HepG2 (cell line): ENCODE measurements around the gene SP110. TPM values are rescaled to one million over a fixed set of nuclear protein-coding genes. Genes with fewer than 3 reads are reported as not detected.

Source experiments
- ATAC-seq: fragments of 200-7000 bp; cut with Tn5 transposase; 3 replicates; pipeline ENCODE4 v1.9.1; 2020; ENCODE audit warnings: mild to moderate bottlenecking, moderate library complexity
- BruUV-seq: library from RNA; stranded (reverse); fragments of 400-500 nt; replicated peaks from 2 replicates; lab custom pipeline; 2021; lab: Mats Ljungman, UMichigan
- CTCF ChIA-PET: fragments of 300-600 bp; formaldehyde crosslinking; extraction: SDS; loops from one replicate; lab custom pipeline; 2021; ENCODE audit warnings: low total read pairs, inconsistent platforms, low intra/inter-chr PET ratio; lab: Yijun Ruan, JAX
- POLR2A ChIA-PET: fragments of 350-600 bp; sonication (Branson Sonifier 250); formaldehyde crosslinking; loops from one replicate; lab custom pipeline; 2020; ENCODE audit warnings: antibody characterized with exemption, inconsistent platforms; lab: Yijun Ruan, JAX
- DNase-seq: peaks from one replicate; pipeline ENCODE4 v3.0.0-alpha.2; 2015; ENCODE audit warnings: low spot score
- FAIRE-seq: peaks from 3 replicates; lab custom pipeline; 2011; peaks lifted over from hg19 to GRCh38; lab: Jason Lieb, UNC
- H2AFZ ChIP-seq: one replicate; pipeline ENCODE4 v1.6.1; 2011; ENCODE audit warnings: low read length, inconsistent platforms
- H3K27ac ChIP-seq: fragments of 300-600 bp; 3 replicates; pipeline ENCODE4 v1.8.0; 2011; ENCODE audit warnings: mixed run types, mild to moderate bottlenecking, mixed read lengths, low read length, inconsistent platforms; ENCODE audit not compliant: insufficient read depth; ENCODE audit errors: extremely low read length
- H3K27me3 ChIP-seq, 2 experiments: fragments of 200-600 bp in 1 of 2; 2 replicates in 1 of 2; 3 replicates in 1 of 2; pipeline versions ENCODE4 v1.6.0 to v1.8.0; 2011; ENCODE audit warnings: low read length in 2 of 2, mild to moderate bottlenecking in 2 of 2, moderate library complexity in 2 of 2, inconsistent platforms in 1 of 2; ENCODE audit not compliant: insufficient read depth in 2 of 2, control insufficient read depth in 1 of 2
- H3K36me3 ChIP-seq, 2 experiments: fragments of 200-600 bp in 1 of 2; replicated peaks in 1 of 2; 2 replicates in 1 of 2; 3 replicates in 1 of 2; pipeline versions ENCODE4 v1.5.1 to v1.8.0; 2011; ENCODE audit warnings: low read length in 2 of 2, inconsistent platforms in 1 of 2; ENCODE audit not compliant: insufficient read depth in 2 of 2, control insufficient read depth in 1 of 2
- H3K4me1 ChIP-seq: 2 replicates; pipeline ENCODE4 v1.5.1; 2012; ENCODE audit warnings: low read length, inconsistent platforms; ENCODE audit not compliant: insufficient read depth
- H3K4me2 ChIP-seq: 2 replicates; pipeline ENCODE4 v1.6.0; 2011; ENCODE audit warnings: low read depth, low read length, inconsistent platforms
- H3K4me3 ChIP-seq, 3 experiments: fragments of 200-600 bp in 1 of 3; sonication (generic), shearing (Covaris generic) in 1 of 3; replicated peaks in 1 of 3; 2 replicates each; pipeline ENCODE4 v1.5.1; 2011 to 2016; ENCODE audit warnings: low read length in 3 of 3, inconsistent platforms in 2 of 3, low read depth in 2 of 3, mild to moderate bottlenecking in 2 of 3, control low read depth in 1 of 3, mixed read lengths in 1 of 3; ENCODE audit not compliant: insufficient read depth in 1 of 3
- H3K79me2 ChIP-seq: one replicate; pipeline ENCODE4 v1.6.1; 2011; ENCODE audit warnings: low read length, inconsistent platforms; ENCODE audit not compliant: insufficient read depth
- H3K9ac ChIP-seq: 2 replicates; pipeline ENCODE4 v1.6.0; 2011; ENCODE audit warnings: mild to moderate bottlenecking, low read depth, low read length, inconsistent platforms; ENCODE audit not compliant: insufficient read depth
- H3K9me3 ChIP-seq: 2 replicates; pipeline ENCODE4 v1.5.1; 2012; ENCODE audit warnings: mild to moderate bottlenecking, low read length
- H4K20me1 ChIP-seq: 2 replicates; pipeline ENCODE4 v1.6.0; 2011; ENCODE audit warnings: inconsistent platforms, mild to moderate bottlenecking, low read length, moderate library complexity; ENCODE audit not compliant: insufficient read depth
- ARID3A ChIP-seq: IDR thresholded peaks from 2 replicates; pipeline ENCODE4 v1.6.1; 2012; ENCODE audit warnings: low read depth, low read length, improper control_type of control experiment
- NFE2L1 ChIP-seq: sonication (generic); formaldehyde crosslinking; IDR thresholded peaks from 2 replicates; pipeline ENCODE4 v1.4.0; 2020; ENCODE audit warnings: missing genetic modification reagents, mild to moderate bottlenecking, borderline replicate concordance
- SKI ChIP-seq: fragments of 450-650 bp; IDR thresholded peaks from one replicate; pipeline ENCODE4 v1.6.1; 2018; ENCODE audit warnings: mild to moderate bottlenecking; ENCODE audit not compliant: partially characterized antibody
- ZNF12 ChIP-seq: sonication (generic); formaldehyde crosslinking; IDR thresholded peaks from 2 replicates; pipeline ENCODE4 v1.5.0; 2020; ENCODE audit warnings: missing genetic modification reagents
- ZNF260 ChIP-seq: sonication (generic); formaldehyde crosslinking; IDR thresholded peaks from 2 replicates; pipeline ENCODE4 v1.4.0; 2020; ENCODE audit warnings: missing genetic modification reagents, low read depth, mild to moderate bottlenecking, borderline replicate concordance
- WGBS: methylation state at CpG from one replicate; pipeline ENCODE4 v1.1.6; 2017; ENCODE audit warnings: low lambda C conversion rate; 5-methylcytosine and 5-hydroxymethylcytosine counted together
- in situ Hi-C: cut with HindIII; loops from 2 replicates; pipeline ENCODE4 v1.10.0; 2017; ENCODE audit warnings: low pct_unique_long_range_greater_than_20kb; ENCODE audit not compliant: extremely low pct_ligation_motif_present
- intact Hi-C: fragments of 100-400 bp; cut with micrococcal nuclease; formaldehyde crosslinking; loops from one replicate; pipeline ENCODE4 v1.10.0; 2022; ENCODE audit not compliant: unreplicated experiment
- polyA plus RNA-seq, 8 experiments: library from polyadenylated mRNA; depleted of rRNA in 3 of 8; stranded (reverse) in 7 of 8; unstranded in 1 of 8; fragments of >200 nt; fragmentation: Illumina TruSeq in 4 of 8; extraction: Trizol in 4 of 8; gene quantifications; 2 replicates each; pipeline versions ENCODE4 v1.2.1 to v1.2.3, GENCODE V29; 2011 to 2016; ENCODE audit warnings: low read depth in 4 of 8, missing spikeins in 1 of 8, mixed read lengths in 1 of 8; ENCODE audit not compliant: insufficient read depth in 1 of 8
- total RNA-seq, 5 experiments: library from RNA; depleted of rRNA; stranded (reverse); fragments of >200 nt; fragmentation: Illumina TruSeq; extraction: Trizol; gene quantifications; 2 replicates each; pipeline ENCODE4 v1.2.3, GENCODE V29; 2016; ENCODE audit warnings: low read depth in 1 of 5
- TF ChIP-seq, protein P1 (sequence below): sonication (generic); formaldehyde crosslinking; IDR thresholded peaks from 2 replicates; pipeline ENCODE4 v1.4.0; 2020; ENCODE audit warnings: missing genetic modification reagents, borderline replicate concordance
- TF ChIP-seq, protein P2 (sequence below): sonication (generic); formaldehyde crosslinking; IDR thresholded peaks from 2 replicates; pipeline ENCODE4 v1.4.0; 2020; ENCODE audit warnings: missing genetic modification reagents

The SP110 gene
- total and polyA plus RNA-seq, 2 of the 13 experiments (the other 11 are each of a cell fraction or from before 2014, with no cell fraction given) = 7.9 to 10.4 TPM

DNA sequence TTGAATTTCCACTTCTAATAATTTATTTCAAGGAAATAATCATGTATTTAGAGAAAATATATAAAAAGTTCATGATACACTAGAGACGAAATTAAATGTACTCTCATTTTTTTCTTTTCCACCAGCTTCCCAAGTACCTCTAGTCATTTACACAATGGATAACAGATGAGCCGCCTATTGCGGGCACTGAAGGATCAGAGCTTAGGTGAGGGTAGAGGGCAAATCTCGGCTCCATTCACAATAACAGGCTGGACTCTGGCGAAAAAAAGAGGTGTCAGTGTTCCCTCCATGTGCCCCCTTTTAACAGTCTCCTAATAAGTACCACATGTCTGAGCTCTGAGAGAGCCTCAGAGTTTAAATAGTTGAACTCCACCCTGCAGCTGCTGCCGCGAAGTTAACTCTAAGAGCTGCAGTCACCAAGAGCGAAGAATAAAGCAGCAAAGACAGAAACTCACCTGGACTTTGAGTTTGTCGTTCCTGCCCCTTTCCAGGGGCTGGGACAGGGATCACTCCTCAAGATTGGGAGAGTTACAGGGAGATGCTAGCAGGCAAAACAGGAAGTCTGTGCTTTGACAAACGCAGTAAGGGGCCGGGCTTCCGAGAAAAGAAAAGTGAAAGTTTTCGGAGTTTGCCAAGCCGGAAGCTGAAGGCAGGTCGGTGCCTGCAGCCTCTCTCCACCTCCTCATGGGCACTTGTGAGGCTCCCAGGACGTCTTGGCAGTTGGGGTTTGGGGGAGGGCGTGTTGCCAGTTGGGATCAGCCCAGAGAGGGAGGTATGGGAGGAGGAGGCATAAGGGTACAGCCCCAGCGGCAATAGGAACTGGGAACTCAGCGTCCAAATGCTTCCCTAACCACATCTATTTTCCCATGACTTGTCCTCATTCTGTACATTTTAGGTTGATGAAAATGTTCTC, at the start of gene SP110 (continued):
- TF ChIP-seq ARID3A (no peak), ZNF12 (CRISPR knock-in tag) (no peak), NFE2L1 (no peak), ZNF260 (CRISPR knock-in tag) (no peak)

DNA sequence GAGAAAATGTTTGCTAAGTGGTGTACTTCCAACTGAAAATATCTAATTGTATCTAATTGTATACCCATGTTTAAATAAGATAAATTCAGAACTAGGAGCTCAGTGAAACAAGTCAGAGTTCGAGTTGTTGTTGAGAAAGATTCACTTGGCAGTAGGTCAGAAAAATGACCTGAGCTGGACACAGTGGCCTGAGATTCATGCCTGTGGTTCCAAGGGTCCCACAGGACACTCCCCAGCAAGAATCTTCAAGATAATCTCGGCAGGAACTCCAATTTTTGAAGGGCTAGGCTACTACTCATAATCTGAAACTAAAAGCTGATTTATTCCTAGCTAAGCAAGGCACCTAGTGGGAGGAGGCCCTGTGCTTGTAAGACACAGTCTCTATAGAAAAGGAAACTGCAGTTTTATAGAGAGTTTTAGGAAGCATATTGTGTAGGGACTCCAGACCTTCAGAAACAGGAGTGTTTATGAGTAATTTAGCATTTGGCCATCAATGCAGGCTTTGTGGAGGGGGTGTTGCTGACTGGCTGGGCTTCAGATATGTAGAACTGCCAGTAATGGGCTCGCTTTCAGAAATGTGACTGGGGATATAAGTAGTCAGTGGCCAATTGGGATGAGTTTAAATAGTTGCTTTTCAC, 48.9 kb upstream of the SP110 start:
- CTCF ChIA-PET = no interaction called here
- DNase-seq (no peak), ATAC-seq (no peak), FAIRE-seq (no peak)
- Histone ChIP-seq H3K27me3 (peaks cover 0 to 24% of the 10 kb centered on the region in 2 experiments; a peak in 4 of 5 replicates), H3K79me2 (no peaks in the 10 kb centered on the region), H3K4me1 (0 out of 2 replicates have a peak, but pooled peaks cover 8% of the 10 kb centered on the region), H3K9ac (no peak overlapping the region), H3K27ac (no peak overlapping the region), H3K4me3 (no peak overlapping the region), H3K9me3 (no peaks in the 10 kb centered on the region), H2AFZ (no peak overlapping the region), H3K4me2 (no peak overlapping the region), H4K20me1 (no peaks in the 10 kb centered on the region), H3K36me3 (no peaks in the 10 kb centered on the region)
- WGBS = 6% methylated on average over 3 of the region's 3 CpGs
- in situ Hi-C loops (no loop called here), intact Hi-C loops (no loop called here)
- POLR2A ChIA-PET = no interaction called here
- TF ChIP-seq, protein P1, sequence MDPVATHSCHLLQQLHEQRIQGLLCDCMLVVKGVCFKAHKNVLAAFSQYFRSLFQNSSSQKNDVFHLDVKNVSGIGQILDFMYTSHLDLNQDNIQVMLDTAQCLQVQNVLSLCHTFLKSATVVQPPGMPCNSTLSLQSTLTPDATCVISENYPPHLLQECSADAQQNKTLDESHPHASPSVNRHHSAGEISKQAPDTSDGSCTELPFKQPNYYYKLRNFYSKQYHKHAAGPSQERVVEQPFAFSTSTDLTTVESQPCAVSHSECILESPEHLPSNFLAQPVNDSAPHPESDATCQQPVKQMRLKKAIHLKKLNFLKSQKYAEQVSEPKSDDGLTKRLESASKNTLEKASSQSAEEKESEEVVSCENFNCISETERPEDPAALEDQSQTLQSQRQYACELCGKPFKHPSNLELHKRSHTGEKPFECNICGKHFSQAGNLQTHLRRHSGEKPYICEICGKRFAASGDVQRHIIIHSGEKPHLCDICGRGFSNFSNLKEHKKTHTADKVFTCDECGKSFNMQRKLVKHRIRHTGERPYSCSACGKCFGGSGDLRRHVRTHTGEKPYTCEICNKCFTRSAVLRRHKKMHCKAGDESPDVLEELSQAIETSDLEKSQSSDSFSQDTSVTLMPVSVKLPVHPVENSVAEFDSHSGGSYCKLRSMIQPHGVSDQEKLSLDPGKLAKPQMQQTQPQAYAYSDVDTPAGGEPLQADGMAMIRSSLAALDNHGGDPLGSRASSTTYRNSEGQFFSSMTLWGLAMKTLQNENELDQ = no peak
- no peak for TF ChIP-seq SKI
- TF ChIP-seq, protein P2, sequence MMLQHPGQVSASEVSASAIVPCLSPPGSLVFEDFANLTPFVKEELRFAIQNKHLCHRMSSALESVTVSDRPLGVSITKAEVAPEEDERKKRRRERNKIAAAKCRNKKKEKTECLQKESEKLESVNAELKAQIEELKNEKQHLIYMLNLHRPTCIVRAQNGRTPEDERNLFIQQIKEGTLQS = no peak
- no TSS peak for BruUV-seq
